ENCODE data around the gene SLC35F4. TPM values are rescaled to one million over a fixed set of nuclear protein-coding genes. Genes with fewer than 3 reads are reported as not detected.

The SLC35F4 gene
- total RNA-seq, 1 experiment from 2014 or later: not detected

DNA sequence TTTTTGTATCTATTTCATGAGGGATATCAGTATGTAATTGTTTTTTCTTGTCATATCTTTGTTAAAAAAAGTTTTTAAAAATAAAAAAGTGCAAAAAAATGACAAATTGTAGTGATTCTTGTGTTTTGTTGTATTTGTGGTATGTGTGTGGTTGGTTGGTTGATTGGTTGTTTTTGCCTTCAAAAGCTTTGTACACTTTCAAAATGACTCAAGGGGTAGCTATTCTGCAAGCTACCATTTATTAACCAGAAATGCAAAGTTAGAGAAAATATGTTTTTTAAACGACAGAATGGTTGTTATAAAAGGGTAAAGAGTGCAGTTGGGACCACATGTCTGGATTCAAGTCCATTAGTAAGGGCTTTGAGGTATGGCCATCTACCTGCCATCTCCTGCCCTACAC lies 119.3 kb downstream of the SLC35F4 start:
- Mint-ChIP-seq H3K36me3 (ENCODE audit: insufficient read depth, unreplicated experiment) (no peaks in the 10 kb centered on the region), H3K27ac (ENCODE audit: unreplicated experiment) (no peak overlapping the region), H3K4me3 (ENCODE audit: unreplicated experiment) (no peak overlapping the region), H3K9me3 (ENCODE audit: unreplicated experiment) (no peaks in the 10 kb centered on the region), H3K27me3 (ENCODE audit: insufficient read depth, unreplicated experiment) (peaks cover 12% of the 10 kb centered on the region), H3K4me1 (ENCODE audit: low read depth, unreplicated experiment) (no peaks in the 10 kb centered on the region)
- no peak for DNase-seq
- BruUV-seq (replicated peaks): no TSS peak
- CTCF ChIA-PET: no interaction called here
- intact Hi-C loops (cut with micrococcal nuclease; ENCODE audit: unreplicated experiment): no loop called here
- POLR2A ChIA-PET: no interaction called here
- Histone ChIP-seq H3K27me3 (replicated peaks; ENCODE audit: control insufficient read depth, insufficient read depth, low read length) (no peaks in the 10 kb centered on the region), H3K4me1 (no peaks in the 10 kb centered on the region), H3K9me3 (no peaks in the 10 kb centered on the region), H3K36me3 (ENCODE audit: control insufficient read depth, insufficient read depth, low read length) (no peaks in the 10 kb centered on the region), H3K4me3 (ENCODE audit: low read depth, low read length) (no peak overlapping the region)
- TF ChIP-seq, protein P1, sequence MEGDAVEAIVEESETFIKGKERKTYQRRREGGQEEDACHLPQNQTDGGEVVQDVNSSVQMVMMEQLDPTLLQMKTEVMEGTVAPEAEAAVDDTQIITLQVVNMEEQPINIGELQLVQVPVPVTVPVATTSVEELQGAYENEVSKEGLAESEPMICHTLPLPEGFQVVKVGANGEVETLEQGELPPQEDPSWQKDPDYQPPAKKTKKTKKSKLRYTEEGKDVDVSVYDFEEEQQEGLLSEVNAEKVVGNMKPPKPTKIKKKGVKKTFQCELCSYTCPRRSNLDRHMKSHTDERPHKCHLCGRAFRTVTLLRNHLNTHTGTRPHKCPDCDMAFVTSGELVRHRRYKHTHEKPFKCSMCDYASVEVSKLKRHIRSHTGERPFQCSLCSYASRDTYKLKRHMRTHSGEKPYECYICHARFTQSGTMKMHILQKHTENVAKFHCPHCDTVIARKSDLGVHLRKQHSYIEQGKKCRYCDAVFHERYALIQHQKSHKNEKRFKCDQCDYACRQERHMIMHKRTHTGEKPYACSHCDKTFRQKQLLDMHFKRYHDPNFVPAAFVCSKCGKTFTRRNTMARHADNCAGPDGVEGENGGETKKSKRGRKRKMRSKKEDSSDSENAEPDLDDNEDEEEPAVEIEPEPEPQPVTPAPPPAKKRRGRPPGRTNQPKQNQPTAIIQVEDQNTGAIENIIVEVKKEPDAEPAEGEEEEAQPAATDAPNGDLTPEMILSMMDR (IDR thresholded peaks at IDR 0.05; ENCODE audit: insufficient read depth in 1 of 2, low read depth in 1 of 2, low read length in 1 of 2, severe bottlenecking in 1 of 2, unreplicated experiment in 1 of 2): no peak

DNA sequence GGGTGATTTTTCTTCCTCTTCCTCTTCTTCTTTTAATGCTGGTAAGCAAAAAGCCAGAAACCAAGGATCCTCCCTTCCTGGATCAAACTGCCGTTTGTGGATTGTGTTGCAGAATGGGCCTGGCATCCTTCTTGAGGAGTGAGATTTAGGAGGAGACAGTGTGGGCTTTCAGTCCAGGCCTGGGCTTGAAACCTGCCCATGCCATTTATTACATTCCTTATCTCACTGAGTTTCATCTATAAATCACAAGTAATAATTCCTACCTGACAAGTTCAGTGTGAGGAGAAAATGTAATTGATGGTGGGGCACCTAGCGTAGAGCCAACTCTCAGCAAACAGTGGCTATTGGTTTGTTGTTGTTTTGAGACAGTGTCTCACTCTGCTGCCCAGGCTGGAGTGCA lies 126.4 kb downstream of the SLC35F4 start:
- Mint-ChIP-seq H3K4me3 (ENCODE audit: unreplicated experiment) (no peak overlapping the region), H3K27me3 (ENCODE audit: insufficient read depth, unreplicated experiment) (peaks cover 17% of the 10 kb centered on the region)

DNA sequence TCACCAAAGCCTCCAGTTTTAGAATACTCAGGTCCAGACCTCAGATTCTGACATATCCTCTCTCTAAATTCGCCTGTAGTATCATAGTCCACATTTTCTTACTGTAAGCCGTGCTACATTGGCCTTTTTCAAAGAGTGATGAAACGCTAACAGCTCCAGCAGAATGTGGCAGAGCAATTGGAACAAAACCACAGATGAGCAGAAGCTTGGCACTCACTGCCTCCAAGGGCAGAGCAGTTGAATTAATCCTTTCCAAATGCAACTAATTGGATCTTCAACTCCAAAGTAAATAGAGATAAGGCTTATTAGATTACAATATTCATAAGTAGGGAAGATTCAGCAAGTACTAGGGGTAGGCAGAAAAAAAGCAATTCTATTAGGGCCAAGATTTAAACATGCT lies 128.3 kb downstream of the SLC35F4 start:
- Histone ChIP-seq H3K9me3 (no peaks in the 10 kb centered on the region), H3K4me3 (ENCODE audit: low read depth, low read length) (no peak overlapping the region), H3K36me3 (ENCODE audit: control insufficient read depth, insufficient read depth, low read length) (no peaks in the 10 kb centered on the region), H3K4me1 (no peaks in the 10 kb centered on the region), H3K27me3 (replicated peaks; ENCODE audit: control insufficient read depth, insufficient read depth, low read length) (no peaks in the 10 kb centered on the region)
- H3K9me3 Mint-ChIP-seq (ENCODE audit: unreplicated experiment): no peaks in the 10 kb centered on the region
- H3K36me3 Mint-ChIP-seq (ENCODE audit: insufficient read depth, unreplicated experiment): no peaks in the 10 kb centered on the region
- ChIA-PET POLR2A (no interaction called here), CTCF (no interaction called here)
- no peak overlapping the region for H3K4me3 Mint-ChIP-seq (ENCODE audit: unreplicated experiment)
- peaks cover 10% of the 10 kb centered on the region for H3K27me3 Mint-ChIP-seq (ENCODE audit: insufficient read depth, unreplicated experiment)
- no TSS peak for BruUV-seq (replicated peaks)
- no peak overlapping the region for H3K27ac Mint-ChIP-seq (ENCODE audit: unreplicated experiment)
- no peak for DNase-seq
- no peaks in the 10 kb centered on the region for H3K4me1 Mint-ChIP-seq (ENCODE audit: low read depth, unreplicated experiment)
- TF ChIP-seq, protein P1 (IDR thresholded peaks at IDR 0.05; ENCODE audit: insufficient read depth in 1 of 2, low read depth in 1 of 2, low read length in 1 of 2, severe bottlenecking in 1 of 2, unreplicated experiment in 1 of 2): no peak
- intact Hi-C loops (cut with micrococcal nuclease; ENCODE audit: unreplicated experiment): no loop called here

More for the DNA sequence above, 126.4 kb downstream of the SLC35F4 start:
- Mint-ChIP-seq H3K36me3 (ENCODE audit: insufficient read depth, unreplicated experiment) (no peaks in the 10 kb centered on the region), H3K27ac (ENCODE audit: unreplicated experiment) (no peak overlapping the region), H3K4me1 (ENCODE audit: low read depth, unreplicated experiment) (no peaks in the 10 kb centered on the region), H3K9me3 (ENCODE audit: unreplicated experiment) (no peaks in the 10 kb centered on the region)
- no TSS peak for BruUV-seq (replicated peaks)
- ChIA-PET POLR2A (no interaction called here), CTCF (no interaction called here)
- Histone ChIP-seq H3K9me3 (no peaks in the 10 kb centered on the region), H3K4me3 (ENCODE audit: low read depth, low read length) (no peak overlapping the region), H3K27me3 (replicated peaks; ENCODE audit: control insufficient read depth, insufficient read depth, low read length) (no peaks in the 10 kb centered on the region), H3K36me3 (ENCODE audit: control insufficient read depth, insufficient read depth, low read length) (no peaks in the 10 kb centered on the region), H3K4me1 (no peaks in the 10 kb centered on the region)
- no peak for DNase-seq
- TF ChIP-seq, protein P1 (IDR thresholded peaks at IDR 0.05; ENCODE audit: insufficient read depth in 1 of 2, low read depth in 1 of 2, low read length in 1 of 2, severe bottlenecking in 1 of 2, unreplicated experiment in 1 of 2): no peak
- intact Hi-C loops (cut with micrococcal nuclease; ENCODE audit: unreplicated experiment): no loop called here

All from Caco-2 (cell line).